ENCODE results near the gene IGFN1. TPM values are rescaled to one million over a fixed set of nuclear protein-coding genes. Genes with fewer than 3 reads are reported as not detected.
A peak's percentile ranks its signal among the peaks of the same experiment; 100 is the strongest.
"Not testable (repeated sequence)": the region's sequence is repeated elsewhere in the genome, so short reads cannot be mapped to it uniquely, and the experiment has no call there.

The IGFN1 gene
- total RNA-seq, 3 donors from 2014 or later (not counting 1 experiment from before 2014, with no cell fraction given), result not detected

- WGBS (ENCODE audit: insufficient coverage), result 92% methylated on average over 9 of the region's 9 CpGs
- Histone ChIP-seq H3K36me3 (ENCODE audit: control insufficient read depth, insufficient read depth, low read length) (no peaks in the 10 kb centered on the region), H3K27me3 (ENCODE audit: control insufficient read depth, insufficient read depth, low read length) (no peaks in the 10 kb centered on the region), H3K4me1 (ENCODE audit: control insufficient read depth, insufficient read depth, low read length) (no peaks in the 10 kb centered on the region), H3K9me3 (ENCODE audit: control insufficient read depth, insufficient read depth, low read length) (no peaks in the 10 kb centered on the region), H3K4me3 (ENCODE audit: low read length) (no peak overlapping the region), H3K27ac (ENCODE audit: low read length) (no peak overlapping the region)
- Mint-ChIP-seq H3K4me1 (no peaks in the 10 kb centered on the region), H3K27me3 (ENCODE audit: low read depth in 2 of 2) (peaks cover 0 to 4% of the 10 kb centered on the region in 2 donors), H3K4me3 (no peak overlapping the region), H3K27ac (no peak overlapping the region), H3K36me3 (no peaks in the 10 kb centered on the region), H3K9me3 (no peaks in the 10 kb centered on the region)
- intact Hi-C loops (cut with micrococcal nuclease), result no loop called here
- DNase-seq (peak in 1 of 2 donors; percentile 10), ATAC-seq (no peak)
- TF ChIP-seq CTCF (IDR thresholded peaks at IDR 0.05), result no peak
Measured at GRCh38 chr1:201253906-201254624, 63.4 kb downstream of the IGFN1 start.

DNA sequence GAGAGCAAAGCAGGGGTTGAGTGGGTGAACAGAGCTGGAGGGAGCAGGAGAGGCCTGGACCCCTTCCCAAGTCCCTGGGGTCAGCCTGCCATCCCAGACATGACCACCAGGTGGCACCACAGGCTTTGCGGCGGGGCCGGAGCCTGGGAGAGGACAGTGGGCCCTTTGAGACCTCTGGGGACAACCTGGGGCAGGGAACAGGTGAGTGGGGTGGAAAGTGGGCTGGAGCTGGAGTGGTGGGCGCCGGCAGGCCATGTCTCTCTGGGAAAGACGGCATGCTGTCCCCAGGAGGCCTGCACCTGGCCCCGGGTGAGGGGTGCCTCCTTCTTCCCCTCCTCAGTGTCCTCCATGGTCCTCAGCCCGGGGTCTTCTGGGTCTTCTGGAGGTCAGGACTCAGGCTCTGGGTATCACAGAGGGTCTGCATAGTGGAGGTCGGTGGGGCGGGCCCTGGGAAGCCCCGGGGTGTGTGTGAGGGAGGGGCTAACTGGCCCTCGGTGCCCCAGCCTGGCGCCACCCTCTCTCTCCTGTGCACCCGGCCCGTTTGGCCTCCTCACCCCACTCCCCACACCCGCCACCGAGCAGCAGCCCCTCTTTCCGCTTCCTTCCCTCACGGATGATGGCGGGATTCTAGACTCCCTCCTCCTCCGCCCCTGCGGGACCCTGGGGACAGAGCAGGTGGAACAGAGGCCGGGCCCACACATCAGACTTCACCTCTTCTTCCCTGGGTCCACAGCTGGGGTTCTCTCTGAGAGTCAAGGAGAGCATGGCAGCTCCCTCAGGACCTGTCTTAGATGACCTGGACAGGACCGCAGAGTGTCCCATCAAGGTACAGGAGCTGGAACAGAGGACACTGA lies 64.2 kb downstream of the IGFN1 start:
- TF ChIP-seq CTCF (IDR thresholded peaks at IDR 0.05), result peak; percentile 81
- H3K4me1 Mint-ChIP-seq, result no peaks in the 10 kb centered on the region
- H3K36me3 ChIP-seq (ENCODE audit: control insufficient read depth, insufficient read depth, low read length), result no peaks in the 10 kb centered on the region
- H3K27ac Mint-ChIP-seq, result no peak overlapping the region
- H3K27ac ChIP-seq (ENCODE audit: low read length), result no peak overlapping the region
- H3K4me1 ChIP-seq (ENCODE audit: control insufficient read depth, insufficient read depth, low read length), result no peaks in the 10 kb centered on the region
- 45% methylated on average over 24 of the region's 24 CpGs for WGBS (ENCODE audit: insufficient coverage)
- no peaks in the 10 kb centered on the region for H3K9me3 ChIP-seq (ENCODE audit: control insufficient read depth, insufficient read depth, low read length)
- peak; percentile 56 to 66 for DNase-seq
- ATAC-seq, result peak; percentile 38 to 78 (median 61)
- no peaks in the 10 kb centered on the region for H3K9me3 Mint-ChIP-seq
- peaks cover 0 to 7% of the 10 kb centered on the region in 2 donors for H3K27me3 Mint-ChIP-seq (ENCODE audit: low read depth in 2 of 2)
- intact Hi-C loops (cut with micrococcal nuclease), result no loop called here
- no peak overlapping the region for H3K4me3 ChIP-seq (ENCODE audit: low read length)
- H3K36me3 Mint-ChIP-seq, result no peaks in the 10 kb centered on the region
- no peak overlapping the region for H3K4me3 Mint-ChIP-seq
- no peaks in the 10 kb centered on the region for H3K27me3 ChIP-seq (ENCODE audit: control insufficient read depth, insufficient read depth, low read length)

GRCh38 chr1:201255479-201256362 lies 65.1 kb downstream of the IGFN1 start:
- Histone ChIP-seq H3K36me3 (ENCODE audit: control insufficient read depth, insufficient read depth, low read length) (no peaks in the 10 kb centered on the region), H3K27me3 (ENCODE audit: control insufficient read depth, insufficient read depth, low read length) (no peaks in the 10 kb centered on the region), H3K27ac (ENCODE audit: low read length) (no peak overlapping the region), H3K4me3 (ENCODE audit: low read length) (no peak overlapping the region), H3K4me1 (ENCODE audit: control insufficient read depth, insufficient read depth, low read length) (no peaks in the 10 kb centered on the region), H3K9me3 (ENCODE audit: control insufficient read depth, insufficient read depth, low read length) (no peaks in the 10 kb centered on the region)
- WGBS (ENCODE audit: insufficient coverage), result 84% methylated on average over 17 of the region's 17 CpGs
- Mint-ChIP-seq H3K9me3 (no peaks in the 10 kb centered on the region), H3K27me3 (ENCODE audit: low read depth in 2 of 2) (peaks cover 5 to 11% of the 10 kb centered on the region in 2 donors), H3K4me1 (no peaks in the 10 kb centered on the region), H3K4me3 (no peak overlapping the region), H3K27ac (no peak overlapping the region), H3K36me3 (no peaks in the 10 kb centered on the region)
- ATAC-seq, result no peak
- DNase-seq, result no peak
- TF ChIP-seq CTCF (IDR thresholded peaks at IDR 0.05), result no peak
- intact Hi-C loops (cut with micrococcal nuclease), result no loop called here

GRCh38 chr1:201258132-201258531 lies 67.5 kb downstream of the IGFN1 start:
- DNase-seq; H3K4me3 Mint-ChIP-seq; H3K9me3 ChIP-seq (ENCODE audit: control insufficient read depth, insufficient read depth, low read length); H3K4me1 ChIP-seq (ENCODE audit: control insufficient read depth, insufficient read depth, low read length); H3K4me1 Mint-ChIP-seq; intact Hi-C loops (cut with micrococcal nuclease); ATAC-seq; H3K27me3 ChIP-seq (ENCODE audit: control insufficient read depth, insufficient read depth, low read length); H3K27me3 Mint-ChIP-seq (ENCODE audit: low read depth in 2 of 2); H3K27ac Mint-ChIP-seq; H3K9me3 Mint-ChIP-seq; H3K36me3 Mint-ChIP-seq; H3K36me3 ChIP-seq (ENCODE audit: control insufficient read depth, insufficient read depth, low read length); H3K27ac ChIP-seq (ENCODE audit: low read length); H3K4me3 ChIP-seq (ENCODE audit: low read length): not testable (repeated sequence)
